OCI-LY7 (cell line): ENCODE data around the gene RAB6A. TPM values are rescaled to one million over a fixed set of nuclear protein-coding genes. Genes with fewer than 3 reads are reported as not detected.
"Not testable (repeated sequence)": the region's sequence is repeated elsewhere in the genome, so short reads cannot be mapped to it uniquely, and the experiment has no call there.

ENCODE experiments used
- BruUV-seq: library from RNA; stranded (reverse); fragments of 400-500 nt; replicated peaks from 2 replicates; lab custom pipeline; 2021; lab: Mats Ljungman, UMichigan
- CTCF ChIA-PET: fragments of 300-600 bp; sonication (Branson Sonifier 250); formaldehyde crosslinking; loops from one replicate; lab custom pipeline; 2022; ENCODE audit warnings: antibody characterized with exemption; ENCODE audit not compliant: unreplicated experiment; lab: Charles Lee
- POLR2A ChIA-PET: fragments of 300-600 bp; sonication (Branson Sonifier 250); formaldehyde crosslinking; loops from one replicate; lab custom pipeline; 2022; ENCODE audit warnings: antibody characterized with exemption; lab: Charles Lee
- DNase-seq: peaks from one replicate; pipeline ENCODE4 v3.0.0-alpha.2; 2015; ENCODE audit warnings: low spot score
- H2AFZ ChIP-seq: fragments of 200-600 bp; sonication (generic), shearing (Covaris generic); 2 replicates; pipeline ENCODE4 v1.6.1; 2014; ENCODE audit warnings: mild to moderate bottlenecking, antibody characterized with exemption, low read length, moderate library complexity
- H3K27ac ChIP-seq: fragments of 200-600 bp; sonication (generic); 2 replicates; pipeline ENCODE4 v1.5.1; 2014; ENCODE audit warnings: mixed run types, low read depth, mild to moderate bottlenecking, moderate library complexity, low read length, inconsistent platforms; ENCODE audit not compliant: poor library complexity, severe bottlenecking
- H3K36me3 ChIP-seq: fragments of 200-600 bp; sonication (generic); 2 replicates; pipeline ENCODE4 v1.6.1; 2014; ENCODE audit warnings: mild to moderate bottlenecking, antibody characterized with exemption, low read length, moderate library complexity, mixed read lengths; ENCODE audit not compliant: insufficient read depth
- H3K4me1 ChIP-seq: fragments of 200-600 bp; sonication (generic); 2 replicates; pipeline ENCODE4 v1.5.1; 2014; ENCODE audit warnings: mild to moderate bottlenecking, low read length; ENCODE audit not compliant: insufficient read depth, poor library complexity, severe bottlenecking
- H3K4me2 ChIP-seq: fragments of 200-600 bp; sonication (generic); 2 replicates; pipeline ENCODE4 v1.6.1; 2014; ENCODE audit warnings: mild to moderate bottlenecking, low read length
- H3K4me3 ChIP-seq: fragments of 200-600 bp; sonication (generic); 2 replicates; pipeline ENCODE4 v1.5.1; 2014; ENCODE audit warnings: mild to moderate bottlenecking, low read depth, low read length; ENCODE audit not compliant: poor library complexity, severe bottlenecking
- H3K79me2 ChIP-seq: fragments of 200-600 bp; sonication (generic); 2 replicates; pipeline ENCODE4 v1.6.1; 2016; ENCODE audit warnings: low read depth, mild to moderate bottlenecking, low read length, moderate library complexity, mixed read lengths; ENCODE audit not compliant: insufficient read depth
- H3K9me2 ChIP-seq: fragments of 200-600 bp; sonication (generic); 2 replicates; pipeline ENCODE4 v1.6.1; 2016; ENCODE audit warnings: mild to moderate bottlenecking, low read length, mixed read lengths; ENCODE audit not compliant: insufficient read depth
- H3K9me3 ChIP-seq: fragments of 200-600 bp; sonication (generic); 2 replicates; pipeline ENCODE4 v1.6.1; 2014; ENCODE audit warnings: mild to moderate bottlenecking, mixed run types, low read length, mixed read lengths
- H4K20me1 ChIP-seq: fragments of 200-600 bp; sonication (generic); 2 replicates; pipeline ENCODE4 v1.6.1; 2014; ENCODE audit warnings: mild to moderate bottlenecking, antibody characterized with exemption, low read length, moderate library complexity, mixed read lengths; ENCODE audit not compliant: insufficient read depth
- CTCF ChIP-seq: fragments of 200-600 bp; sonication (generic); conservative IDR thresholded peaks from 2 replicates; pipeline ENCODE4 v1.5.1; 2014; ENCODE audit warnings: mild to moderate bottlenecking, antibody characterized with exemption, low read length, moderate library complexity, mixed read lengths
- EZH2phosphoT487 ChIP-seq: fragments of 200-600 bp; sonication (generic); IDR thresholded peaks from 2 replicates; pipeline ENCODE4 v1.6.1; 2018; ENCODE audit warnings: low read depth, borderline replicate concordance, mild to moderate bottlenecking, mixed run types, antibody characterized with exemption, low read length, moderate library complexity, mixed read lengths
- intact Hi-C: fragments of 100-400 bp; cut with micrococcal nuclease; formaldehyde crosslinking; loops from one replicate; pipeline ENCODE4 v1.10.0; 2022; ENCODE audit not compliant: unreplicated experiment
- total RNA-seq, 2 experiments: library from RNA; depleted of rRNA in 1 of 2; stranded (reverse); fragments of >200 nt in 1 of 2; shearing (Covaris generic) in 1 of 2; gene quantifications; 2 replicates each; pipeline ENCODE4 v1.2.3, GENCODE V29; 2014 to 2022

The RAB6A gene
- total RNA-seq, 2 experiments from 2014 or later, result 46.5 to 72.9 TPM

DNA sequence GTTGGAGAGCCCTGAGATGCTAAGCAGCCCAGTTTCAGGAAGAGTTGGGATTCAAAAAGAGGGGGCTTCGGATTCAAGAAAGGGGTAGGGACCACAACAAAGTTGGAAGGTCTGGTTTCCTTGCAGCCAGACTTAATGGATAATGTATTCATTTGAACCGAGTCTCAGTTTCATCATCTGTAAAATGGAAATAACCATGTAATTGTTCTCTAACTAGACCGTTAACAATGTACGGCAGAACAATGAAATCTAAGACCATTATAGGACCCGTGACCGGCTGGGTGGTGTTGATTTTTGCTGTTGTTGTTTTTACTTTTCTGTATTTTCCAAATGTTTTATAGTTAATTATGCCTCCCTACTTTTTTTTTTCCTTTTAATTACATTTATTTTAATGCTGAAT, 20.4 kb upstream of the RAB6A start:
- Histone ChIP-seq H3K9me3 (no peaks in the 10 kb centered on the region), H3K4me1 (peaks cover 34% of the 10 kb centered on the region), H3K27ac (no peak overlapping the region), H4K20me1 (no peaks in the 10 kb centered on the region), H3K36me3 (no peaks in the 10 kb centered on the region), H3K4me2 (no peak overlapping the region), H3K9me2 (no peaks in the 10 kb centered on the region), H3K79me2 (no peaks in the 10 kb centered on the region), H3K4me3 (no peak overlapping the region), H2AFZ (no peak overlapping the region)
- CTCF ChIA-PET, result no interaction called here
- DNase-seq, result no peak
- TF ChIP-seq CTCF (no peak), EZH2phosphoT487 (no peak)
- intact Hi-C loops, result loop anchor here (10.0 kb wide), 1 partner anchor 203 kb away; the partner anchor contains the start of gene UCP2
- no TSS peak for BruUV-seq
- POLR2A ChIA-PET, result no interaction called here

GRCh38 chr11:73779084-73779902, 18.4 kb upstream of the RAB6A start:
- Histone ChIP-seq H3K9me3 (no peaks in the 10 kb centered on the region), H3K36me3 (no peaks in the 10 kb centered on the region), H3K4me1 (peaks cover 23% of the 10 kb centered on the region), H2AFZ (peak overlapping the region; percentile 100), H3K79me2 (no peaks in the 10 kb centered on the region), H3K4me2 (peak overlapping the region; percentile 87), H3K27ac (peak overlapping the region; percentile 78), H3K9me2 (no peaks in the 10 kb centered on the region), H3K4me3 (peak overlapping the region; percentile 69), H4K20me1 (no peaks in the 10 kb centered on the region)
- CTCF ChIA-PET, result interaction anchor here (1.2 kb wide), 1 partner anchor 18 kb away, joined by 3 read pairs; the partner anchor contains the start of gene RAB6A
- intact Hi-C loops, result loop anchor here (1.0 kb wide), 1 partner anchor 18 kb away; the partner anchor contains the start of gene RAB6A
- TF ChIP-seq EZH2phosphoT487 (no peak), CTCF (no peak)
- DNase-seq, result peak; percentile 98
- POLR2A ChIA-PET, result interaction anchor here (0.9 to 2.8 kb wide), 6 partner anchors 9 to 21 kb away, joined by 4 to 52 read pairs (median 5); partner anchors contain the start of genes MRPL48 and RAB6A
- BruUV-seq, result no TSS peak

DNA sequence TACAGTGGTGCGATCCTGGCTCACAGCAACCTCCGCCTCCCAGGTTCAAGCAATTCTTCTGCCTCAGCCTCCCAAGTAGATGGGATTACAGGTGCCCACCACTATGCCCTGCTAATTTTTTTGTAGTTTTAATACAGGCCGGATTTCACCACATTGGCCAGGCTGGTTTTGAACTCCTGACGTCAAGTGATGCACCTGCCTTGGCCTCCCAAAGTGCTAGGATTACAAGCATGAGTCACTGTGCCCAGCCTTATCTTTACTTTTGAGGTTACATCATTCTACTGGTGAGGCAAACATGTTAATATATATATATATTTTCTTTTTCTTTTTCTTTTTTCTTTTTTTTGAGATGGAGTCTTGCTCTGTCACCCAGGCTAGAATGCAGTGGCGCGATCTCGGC, 9.9 kb upstream of the RAB6A start:
- intact Hi-C loops, H2AFZ ChIP-seq, H3K9me2 ChIP-seq, CTCF ChIA-PET, DNase-seq, H3K9me3 ChIP-seq, H3K4me1 ChIP-seq, H3K79me2 ChIP-seq, POLR2A ChIA-PET, H3K4me3 ChIP-seq, H4K20me1 ChIP-seq, H3K36me3 ChIP-seq, H3K4me2 ChIP-seq, BruUV-seq, H3K27ac ChIP-seq: not testable (repeated sequence)
